HG03432 (cell line): ENCODE measurements around the gene TGM2.

Experiments
- ATAC-seq: cut with Tn5 transposase; IDR thresholded peaks from one replicate; pipeline ENCODE4 v1.9.1; 2021; ENCODE audit warnings: mild to moderate bottlenecking, moderate library complexity; ENCODE audit not compliant: unreplicated experiment

Gene TGM2

GRCh38 chr20:38199501-38200390, 34.7 kb upstream of the TGM2 start:
- ATAC-seq: no peak

GRCh38 chr20:38198238-38198861, 33.3 kb upstream of the TGM2 start:
- ATAC-seq: no peak

DNA sequence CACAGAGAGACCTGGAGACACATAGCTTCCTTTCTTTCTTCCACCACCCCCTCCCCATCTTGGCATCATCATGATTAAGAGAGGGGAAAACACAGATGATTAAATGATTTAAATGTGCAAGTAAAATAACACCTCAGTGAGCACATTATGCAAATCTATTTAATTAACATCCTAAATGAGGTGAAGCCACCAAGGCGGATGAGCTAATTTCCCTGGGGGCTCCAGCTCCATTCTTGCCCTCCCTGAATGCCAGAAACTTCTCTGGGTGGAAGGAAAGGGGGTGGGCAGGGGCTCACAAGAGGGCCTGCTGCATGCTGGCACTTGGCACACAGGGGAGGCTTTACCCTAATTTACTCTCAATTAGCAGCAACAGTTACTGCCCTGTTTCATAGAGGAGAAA, 32.5 kb upstream of the TGM2 start:
- no peak for ATAC-seq

DNA sequence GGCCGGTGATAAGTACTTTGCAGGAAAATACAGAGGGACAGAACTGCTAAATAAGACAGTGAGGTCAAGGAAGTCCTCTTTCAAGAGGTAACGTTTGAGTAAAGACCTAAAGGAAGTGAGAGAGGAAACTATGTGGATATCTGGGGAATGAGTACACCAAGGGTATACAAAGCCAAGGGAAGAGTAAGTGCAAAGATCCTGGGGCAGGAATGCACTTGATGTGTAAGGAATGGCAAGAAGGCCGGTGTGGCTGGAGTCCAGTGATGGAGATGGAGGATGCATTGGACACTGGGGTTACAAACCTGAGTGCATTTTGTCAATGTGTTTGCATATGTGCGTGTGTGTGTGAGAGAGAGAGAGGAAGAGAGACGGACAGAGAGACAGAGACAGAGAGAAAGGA, 32.1 kb upstream of the TGM2 start:
- no peak for ATAC-seq

DNA sequence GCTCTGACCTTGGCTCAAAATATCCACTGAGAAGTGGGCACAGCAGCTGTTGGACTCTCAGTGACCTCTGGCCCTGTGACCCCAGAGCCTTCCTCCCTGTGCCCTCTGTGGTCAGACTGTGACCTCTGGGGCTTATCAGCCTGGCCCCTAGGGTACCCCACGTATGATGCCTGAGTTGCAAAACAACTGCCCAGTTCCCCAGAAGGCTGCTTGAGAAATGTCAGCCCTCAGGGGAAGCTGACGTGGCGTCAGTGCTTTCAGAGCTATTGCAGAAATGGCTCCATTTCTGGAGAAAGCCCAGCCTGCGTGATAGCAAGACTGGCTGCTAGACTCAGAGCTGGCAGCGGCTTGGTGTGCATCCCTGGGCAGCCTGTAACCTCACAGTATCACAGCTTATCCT, 31.5 kb upstream of the TGM2 start:
- ATAC-seq: no peak

DNA sequence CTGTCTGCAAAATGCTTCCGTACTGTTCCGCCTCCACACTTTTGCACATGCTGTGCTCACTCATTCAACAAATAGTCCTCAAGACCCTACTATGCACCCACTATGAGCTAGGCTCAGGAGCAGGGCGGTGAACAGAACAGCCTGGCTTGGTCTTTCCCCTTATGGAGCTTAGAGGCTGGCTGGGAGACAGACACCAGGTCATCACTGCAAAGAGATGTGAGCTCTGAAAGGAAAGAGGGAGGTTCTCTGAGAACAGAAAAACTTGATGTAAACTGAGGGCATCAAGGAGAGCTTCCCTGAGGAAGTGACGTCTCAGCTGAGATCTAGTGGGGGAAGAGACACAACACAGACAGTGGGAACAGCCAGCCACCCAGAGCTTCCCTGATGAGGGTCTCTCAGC, 31.0 kb upstream of the TGM2 start:
- ATAC-seq: no peak

GRCh38 chr20:38195521-38195920, 30.5 kb upstream of the TGM2 start:
- ATAC-seq: no peak

GRCh38 chr20:38194971-38195504, 30.0 kb upstream of the TGM2 start:
- ATAC-seq: no peak

GRCh38 chr20:38193586-38194105, 28.6 kb upstream of the TGM2 start:
- no peak for ATAC-seq

DNA sequence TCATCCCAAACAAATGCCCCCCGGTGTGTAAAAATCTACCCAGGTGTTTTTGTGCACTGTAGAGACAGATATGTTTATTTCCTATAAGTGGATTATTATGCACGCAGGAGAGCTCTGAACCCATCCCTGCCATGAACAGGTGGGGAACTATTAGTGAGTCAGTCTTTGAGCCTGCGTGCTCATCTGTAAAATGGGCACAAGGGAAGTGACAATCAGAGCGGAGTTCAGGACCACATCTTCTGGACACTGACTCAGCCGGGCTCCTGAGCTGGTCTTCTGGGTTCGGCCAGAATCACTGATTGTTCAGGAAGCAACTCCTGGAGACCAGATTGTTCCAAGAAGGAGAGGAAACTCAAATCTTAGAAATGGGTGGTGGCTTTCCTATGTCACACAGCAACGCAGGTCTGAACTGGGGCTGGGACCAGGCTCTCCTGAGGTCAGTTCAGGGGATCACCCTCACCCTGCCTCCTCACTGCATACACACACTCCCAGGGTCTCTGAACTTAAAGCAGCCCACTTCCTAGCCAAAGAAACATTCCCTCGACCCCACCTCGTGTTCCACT, 27.3 kb upstream of the TGM2 start:
- ATAC-seq: no peak

- ATAC-seq: no peak
Measured at GRCh38 chr20:38191654-38192053, 26.6 kb upstream of the TGM2 start.

GRCh38 chr20:38190936-38191371, 25.9 kb upstream of the TGM2 start:
- no peak for ATAC-seq

DNA sequence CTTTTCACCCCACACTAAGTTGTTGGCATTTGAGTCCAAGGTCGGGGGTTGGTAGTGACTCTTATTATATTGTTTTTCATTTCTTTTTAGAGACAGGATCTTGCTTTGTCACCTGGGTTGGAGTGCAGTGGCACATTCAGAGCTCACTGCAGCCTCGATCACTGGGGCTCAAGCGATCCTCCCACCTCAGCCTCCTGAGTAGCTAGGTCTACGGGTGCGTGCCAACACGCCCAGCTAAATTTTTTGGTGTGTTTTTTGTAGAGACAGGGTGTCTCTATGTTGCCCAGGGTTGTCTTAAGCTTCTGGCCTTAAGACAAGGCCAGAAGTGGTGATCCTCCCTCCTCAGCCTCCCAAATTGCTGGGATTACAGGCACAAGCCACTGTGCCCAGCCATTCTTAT, 25.1 kb upstream of the TGM2 start:
- ATAC-seq: no peak

DNA sequence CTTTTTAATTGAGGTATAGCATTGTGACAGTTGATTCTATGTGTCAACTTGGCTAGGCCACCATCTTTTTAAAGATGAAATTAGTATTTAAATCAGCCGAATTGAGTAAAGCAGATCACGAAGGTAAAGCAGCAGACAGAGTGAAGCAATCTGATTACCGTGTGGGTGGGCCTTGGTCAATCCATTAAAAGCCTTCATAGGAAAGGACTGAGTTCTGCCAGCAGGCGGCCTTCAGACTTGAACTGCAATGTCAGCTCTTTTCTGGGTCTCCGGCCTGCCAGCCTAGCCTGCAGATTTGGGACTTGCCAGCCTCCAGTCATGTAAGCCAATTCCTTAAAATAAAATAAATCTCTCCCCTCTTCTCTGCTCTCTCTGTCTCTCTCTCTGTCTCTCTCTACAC, 22.4 kb upstream of the TGM2 start:
- no peak for ATAC-seq

GRCh38 chr20:38186788-38187221, 21.7 kb upstream of the TGM2 start:
- no peak for ATAC-seq

DNA sequence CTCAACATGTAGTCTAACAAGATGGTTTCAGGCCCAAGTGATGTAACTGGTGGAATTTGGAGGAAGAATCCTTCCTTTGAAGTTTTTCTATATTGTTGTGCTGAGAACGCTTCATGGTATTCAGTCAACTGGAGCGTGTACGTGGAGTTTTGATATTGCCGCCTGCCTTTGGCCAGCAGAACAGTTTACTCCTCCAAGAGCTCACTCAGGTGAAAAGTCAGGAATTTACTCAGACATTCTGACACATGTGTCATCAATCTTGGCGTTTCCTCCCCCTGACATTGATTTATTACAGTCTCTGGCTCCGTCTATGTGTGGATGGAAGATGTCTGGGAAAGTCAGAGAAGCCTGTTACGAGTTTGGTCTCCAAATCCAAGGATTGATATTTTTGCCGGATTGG, 19.0 kb upstream of the TGM2 start:
- ATAC-seq: no peak

- ATAC-seq: no peak
Measured at GRCh38 chr20:38181971-38182370, 16.9 kb upstream of the TGM2 start.

- ATAC-seq: peak; percentile 89
Measured at GRCh38 chr20:38181207-38181801, 16.2 kb upstream of the TGM2 start.

DNA sequence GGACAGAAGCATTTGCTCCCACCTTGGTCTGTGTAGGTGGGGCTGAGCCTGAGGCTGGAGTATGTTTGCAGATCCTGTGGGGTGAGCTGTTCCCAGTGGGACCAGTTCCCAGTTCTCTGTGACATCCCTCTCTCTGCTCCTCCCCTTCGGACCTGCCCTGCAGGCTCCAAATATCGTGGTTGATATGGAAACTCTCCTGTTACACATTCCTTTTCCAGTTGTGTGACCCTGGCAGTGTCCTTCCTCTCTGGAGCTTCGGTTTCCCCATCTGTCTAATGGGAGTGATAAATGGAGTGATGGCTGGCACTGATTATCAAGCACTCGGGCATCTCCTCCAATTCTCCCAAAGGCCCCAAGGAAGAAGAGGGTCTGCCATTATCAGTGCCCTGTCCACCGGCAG, 15.7 kb upstream of the TGM2 start:
- no peak for ATAC-seq

DNA sequence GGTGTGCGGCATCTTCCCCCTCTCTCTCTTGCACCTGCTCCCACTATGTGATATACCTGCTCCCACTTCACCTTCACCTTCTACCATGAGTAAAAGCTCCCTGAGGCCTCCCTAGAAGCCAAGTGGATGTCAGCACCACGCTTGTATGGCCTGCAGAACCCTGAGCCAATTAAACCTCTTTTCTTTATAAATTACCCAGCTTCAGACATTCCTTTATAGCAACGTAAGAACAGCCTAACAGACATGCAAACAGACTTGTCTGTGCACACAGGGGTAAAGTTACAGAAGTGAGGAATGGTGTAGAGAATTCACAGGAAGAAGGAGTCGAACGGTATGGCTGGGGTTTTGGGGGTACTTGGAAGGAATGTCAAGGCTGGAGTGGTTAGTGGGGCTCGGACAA, 14.8 kb upstream of the TGM2 start:
- ATAC-seq: no peak

- ATAC-seq: no peak
Measured at GRCh38 chr20:38178581-38178980, 13.5 kb upstream of the TGM2 start.
